Measurements from ENCODE around the gene JKAMP.

JKAMP gene

DNA sequence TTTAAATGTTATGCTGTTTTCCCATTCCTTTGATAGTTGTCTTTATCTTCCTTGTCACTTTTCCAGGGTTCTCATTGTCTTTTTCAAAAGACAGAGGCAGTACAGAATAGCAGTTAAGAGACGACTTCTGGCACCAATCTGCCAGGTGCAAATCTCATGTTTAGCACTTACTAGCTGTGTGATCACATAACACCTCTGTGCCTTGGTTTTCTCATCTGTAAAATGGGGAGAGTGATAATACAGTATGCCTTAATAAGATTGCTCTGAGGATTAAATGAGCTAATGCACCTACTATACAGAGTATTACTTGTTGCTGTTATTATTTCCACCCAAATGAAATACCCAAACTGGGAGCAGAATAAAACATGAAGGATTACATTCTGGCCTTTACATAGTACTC is 23.9 kb upstream of the JKAMP start:
- Histone ChIP-seq H3K27me3 (ENCODE audit: control insufficient read depth, insufficient read depth, low read length) (peaks cover 22% of the 10 kb centered on the region), H3K27ac (ENCODE audit: low read length) (no peak overlapping the region), H3K9me3 (ENCODE audit: control insufficient read depth, low read depth, low read length) (no peaks in the 10 kb centered on the region), H3K4me3 (ENCODE audit: low read length) (no peak overlapping the region), H3K9ac (ENCODE audit: low read length) (no peak overlapping the region), H3K4me1 (ENCODE audit: control insufficient read depth, low read depth, low read length) (peaks cover 3% of the 10 kb centered on the region), H3K36me3 (ENCODE audit: control insufficient read depth, low read depth, low read length) (no peaks in the 10 kb centered on the region)

DNA sequence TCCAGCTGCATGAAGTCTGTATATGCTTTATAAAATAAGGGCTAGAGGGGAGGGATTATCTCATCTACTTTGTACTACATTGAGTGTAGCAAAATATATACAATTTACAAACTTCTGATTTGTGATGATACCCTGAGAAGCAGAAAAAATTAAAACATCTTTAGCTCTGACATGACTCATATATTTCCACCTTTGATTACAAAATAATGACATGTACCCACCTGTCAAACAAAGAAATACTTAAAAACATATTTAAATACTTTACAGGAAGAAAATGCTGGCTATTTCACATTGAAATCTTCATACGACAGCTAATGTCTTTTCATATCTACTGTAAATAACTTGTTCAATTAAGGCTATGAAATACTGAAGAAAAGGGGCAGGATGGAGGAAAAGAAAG is 22.4 kb upstream of the JKAMP start:
- Histone ChIP-seq H3K9ac (ENCODE audit: low read length) (no peak overlapping the region), H3K4me3 (ENCODE audit: low read length) (no peak overlapping the region), H3K27me3 (ENCODE audit: control insufficient read depth, insufficient read depth, low read length) (peaks cover 26% of the 10 kb centered on the region), H3K4me1 (ENCODE audit: control insufficient read depth, low read depth, low read length) (peaks cover 3% of the 10 kb centered on the region), H3K36me3 (ENCODE audit: control insufficient read depth, low read depth, low read length) (no peaks in the 10 kb centered on the region), H3K9me3 (ENCODE audit: control insufficient read depth, low read depth, low read length) (no peaks in the 10 kb centered on the region), H3K27ac (ENCODE audit: low read length) (no peak overlapping the region)

DNA sequence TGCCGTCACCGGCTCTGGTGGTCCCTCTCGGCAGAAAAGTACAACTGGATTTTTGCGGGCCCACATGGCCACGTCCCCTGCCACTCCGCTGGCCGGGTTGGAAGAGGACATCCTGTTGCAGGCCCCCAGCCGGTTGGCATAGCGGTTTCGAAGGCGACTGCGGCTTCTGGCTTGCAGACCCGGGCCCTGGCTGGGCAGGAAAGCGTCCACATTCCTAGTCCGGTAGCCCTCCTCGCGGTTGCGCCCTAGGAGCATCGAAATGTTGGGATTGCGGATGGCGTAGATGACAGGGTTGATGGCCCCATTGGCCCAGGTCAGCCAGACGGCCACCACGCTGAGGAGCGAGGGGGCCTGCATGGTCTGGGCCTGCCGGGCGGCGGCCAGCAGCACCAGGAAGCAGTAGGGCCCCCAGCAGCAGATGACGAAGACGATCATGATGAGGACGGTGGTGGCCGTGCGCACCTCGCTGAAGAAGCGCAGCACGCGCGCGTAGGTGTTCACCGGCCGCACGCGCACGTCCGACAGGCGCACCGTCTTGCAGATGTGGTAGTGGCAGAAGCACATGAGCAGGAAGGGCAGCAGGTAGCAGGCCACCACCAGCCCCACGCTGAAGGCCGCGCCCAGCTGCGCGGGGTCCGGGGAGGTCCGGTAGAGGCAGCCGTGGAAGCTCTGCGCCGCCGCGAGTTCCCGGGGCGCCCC is 20.4 kb upstream of the JKAMP start:
- Histone ChIP-seq H3K4me1 (ENCODE audit: control insufficient read depth, low read depth, low read length) (peaks cover 3% of the 10 kb centered on the region), H3K9me3 (ENCODE audit: control insufficient read depth, low read depth, low read length) (no peaks in the 10 kb centered on the region), H3K27ac (ENCODE audit: low read length) (no peak overlapping the region), H3K4me3 (ENCODE audit: low read length) (peak overlapping the region; percentile 61), H3K9ac (ENCODE audit: low read length) (peak overlapping the region; percentile 22), H3K27me3 (ENCODE audit: control insufficient read depth, insufficient read depth, low read length) (peaks cover 26% of the 10 kb centered on the region), H3K36me3 (ENCODE audit: control insufficient read depth, low read depth, low read length) (no peaks in the 10 kb centered on the region)

DNA sequence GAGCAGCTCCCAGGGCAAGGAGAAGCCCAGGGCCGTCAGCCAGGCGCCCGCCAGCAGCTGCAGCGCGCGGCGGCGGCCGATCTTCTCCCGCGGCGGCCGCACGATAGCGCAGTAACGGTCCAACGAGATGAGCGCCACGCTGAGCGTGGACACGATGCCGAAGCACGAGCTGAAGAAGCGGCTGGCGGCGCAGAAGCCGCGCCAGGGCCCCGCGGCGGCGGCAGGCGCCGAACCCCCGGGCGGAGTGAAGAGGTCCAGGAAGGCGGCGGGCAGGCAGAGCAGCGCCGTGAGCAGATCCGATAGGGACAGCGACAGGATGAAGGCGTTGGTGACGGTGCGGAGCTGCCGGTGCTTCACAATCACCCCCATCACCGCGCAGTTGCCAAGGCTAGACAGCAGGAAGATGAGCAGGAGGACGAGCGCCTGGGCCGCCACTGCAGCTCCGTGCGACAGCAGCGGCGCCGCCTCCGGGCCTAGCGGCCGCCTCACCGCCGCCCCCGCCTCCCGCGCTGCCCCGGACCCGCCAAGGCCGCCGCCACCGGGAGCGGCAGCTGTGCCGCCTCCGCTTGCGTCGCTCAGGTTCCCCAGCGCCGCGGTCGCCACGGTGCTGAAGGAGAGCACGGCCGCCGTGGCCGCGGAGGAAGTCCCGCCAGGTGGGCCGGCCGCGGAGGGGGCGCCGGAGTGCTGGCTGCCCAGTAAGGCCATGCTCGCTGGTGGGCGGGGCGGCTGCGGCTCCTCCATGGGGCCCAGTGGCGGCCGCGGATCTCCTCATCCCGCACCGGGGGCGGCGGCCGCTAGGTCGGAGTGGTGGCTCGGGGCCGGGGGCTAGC is 19.6 kb upstream of the JKAMP start:
- no peaks in the 10 kb centered on the region for H3K36me3 ChIP-seq (ENCODE audit: control insufficient read depth, low read depth, low read length)
- peak overlapping the region; percentile 61 for H3K4me3 ChIP-seq (ENCODE audit: low read length)
- no peaks in the 10 kb centered on the region for H3K9me3 ChIP-seq (ENCODE audit: control insufficient read depth, low read depth, low read length)
- no peak overlapping the region for H3K27ac ChIP-seq (ENCODE audit: low read length)
- peaks cover 3% of the 10 kb centered on the region for H3K4me1 ChIP-seq (ENCODE audit: control insufficient read depth, low read depth, low read length)
- peak overlapping the region; percentile 22 for H3K9ac ChIP-seq (ENCODE audit: low read length)
- H3K27me3 ChIP-seq (ENCODE audit: control insufficient read depth, insufficient read depth, low read length) = peaks cover 26% of the 10 kb centered on the region

DNA sequence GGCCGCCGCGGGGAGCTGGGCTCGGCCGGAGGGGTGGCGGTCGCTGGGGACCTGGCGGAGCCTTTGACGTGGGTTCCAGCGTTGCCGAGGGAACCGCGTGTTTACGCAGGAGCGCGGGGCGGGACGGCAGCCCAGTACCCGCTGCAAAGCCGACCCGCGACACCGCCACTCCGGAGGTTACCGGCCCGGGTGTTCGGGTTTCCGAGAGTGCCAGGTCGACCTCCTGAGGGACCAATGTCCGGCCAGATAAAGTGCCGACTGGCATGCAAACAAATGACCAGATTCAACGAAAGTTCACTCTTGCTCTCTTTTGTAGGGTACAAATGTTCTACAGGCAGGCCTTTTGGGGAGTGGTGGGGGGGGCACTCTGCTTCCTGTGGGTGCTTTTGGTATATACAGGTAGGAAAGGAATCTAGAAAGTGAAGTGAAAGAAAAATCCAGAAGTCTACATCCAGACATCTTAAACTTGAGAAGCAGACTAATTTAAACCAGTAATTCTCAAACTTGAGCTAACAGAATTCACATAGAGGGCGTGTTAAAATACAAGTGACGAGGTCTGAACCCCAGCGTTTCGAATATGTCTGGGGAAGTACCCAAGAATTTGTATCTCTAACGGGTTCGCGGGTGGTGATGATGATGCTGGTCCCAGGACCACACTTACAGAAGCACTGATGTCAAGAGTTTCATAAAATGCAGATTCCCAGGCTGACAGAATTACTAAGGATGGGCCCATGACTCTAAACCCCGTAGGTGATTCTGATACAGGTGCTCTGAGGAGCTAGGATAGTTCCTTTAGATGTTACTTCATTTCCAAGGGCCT is 18.8 kb upstream of the JKAMP start, which contains the start of gene GPR135:
Gene GPR135, minus strand, starts transcription at position 65 of the 820 bp plus-strand sequence. CDS start 154 bp downstream, outside the sequence.
- Histone ChIP-seq H3K9me3 (ENCODE audit: control insufficient read depth, low read depth, low read length) (no peaks in the 10 kb centered on the region), H3K36me3 (ENCODE audit: control insufficient read depth, low read depth, low read length) (no peaks in the 10 kb centered on the region), H3K27me3 (ENCODE audit: control insufficient read depth, insufficient read depth, low read length) (peaks cover 26% of the 10 kb centered on the region), H3K9ac (ENCODE audit: low read length) (peak within 1 kb of the TSS; percentile 22), H3K27ac (ENCODE audit: low read length) (no peak within 1 kb of the TSS), H3K4me3 (ENCODE audit: low read length) (peak within 1 kb of the TSS; percentile 61), H3K4me1 (ENCODE audit: control insufficient read depth, low read depth, low read length) (peaks cover 3% of the 10 kb centered on the region)

DNA sequence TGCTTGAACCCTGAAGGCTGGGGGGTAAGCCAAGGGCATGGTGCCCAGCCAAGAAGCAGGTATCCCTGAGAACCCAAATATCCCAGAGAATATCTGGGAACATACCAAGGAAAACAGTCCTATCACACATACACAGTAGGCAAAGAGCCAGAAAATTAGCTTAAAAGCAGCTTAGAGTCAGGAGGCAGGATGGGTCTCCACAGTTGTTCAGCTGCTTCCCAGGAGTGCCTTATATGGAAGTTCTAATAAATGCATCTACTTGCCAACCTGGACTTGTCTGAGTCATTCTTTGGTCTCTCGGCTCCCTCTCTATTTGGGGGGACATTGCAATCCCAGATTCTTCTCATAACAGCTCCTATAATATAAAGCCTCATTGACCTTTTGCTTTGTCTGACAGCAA is 10.1 kb upstream of the JKAMP start:
- peaks cover 54% of the 10 kb centered on the region for H3K36me3 ChIP-seq (ENCODE audit: control insufficient read depth, low read depth, low read length)
- no peaks in the 10 kb centered on the region for H3K27me3 ChIP-seq (ENCODE audit: control insufficient read depth, insufficient read depth, low read length)
- H3K27ac ChIP-seq (ENCODE audit: low read length) = no peak overlapping the region
- no peaks in the 10 kb centered on the region for H3K4me1 ChIP-seq (ENCODE audit: control insufficient read depth, low read depth, low read length)
- no peak overlapping the region for H3K4me3 ChIP-seq (ENCODE audit: low read length)
- no peaks in the 10 kb centered on the region for H3K9me3 ChIP-seq (ENCODE audit: control insufficient read depth, low read depth, low read length)
- no peak overlapping the region for H3K9ac ChIP-seq (ENCODE audit: low read length)

DNA sequence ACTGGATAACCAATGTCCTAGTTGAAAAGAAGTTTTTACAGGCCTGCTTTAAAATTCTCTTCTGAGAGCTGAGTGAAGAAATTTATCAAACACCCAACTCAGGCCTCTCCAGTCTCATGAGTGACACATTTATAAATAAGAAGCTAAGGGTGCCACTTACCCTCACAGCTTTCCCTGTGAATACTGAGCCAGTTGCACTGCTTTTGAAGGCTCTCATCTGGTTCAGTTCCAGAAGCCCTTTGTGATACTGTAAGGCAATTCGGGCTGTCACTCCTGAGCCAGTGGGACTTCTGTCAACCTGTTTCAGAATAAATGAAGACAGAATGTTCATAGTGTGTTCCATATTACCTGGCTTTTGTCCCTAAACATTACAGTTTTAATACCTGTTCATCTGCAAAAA is 8.6 kb upstream of the JKAMP start:
- H3K36me3 ChIP-seq (ENCODE audit: control insufficient read depth, low read depth, low read length) = peaks cover 54% of the 10 kb centered on the region
- no peak overlapping the region for H3K27ac ChIP-seq (ENCODE audit: low read length)
- H3K4me1 ChIP-seq (ENCODE audit: control insufficient read depth, low read depth, low read length) = no peaks in the 10 kb centered on the region
- no peak overlapping the region for H3K9ac ChIP-seq (ENCODE audit: low read length)
- no peaks in the 10 kb centered on the region for H3K9me3 ChIP-seq (ENCODE audit: control insufficient read depth, low read depth, low read length)
- no peaks in the 10 kb centered on the region for H3K27me3 ChIP-seq (ENCODE audit: control insufficient read depth, insufficient read depth, low read length)
- H3K4me3 ChIP-seq (ENCODE audit: low read length) = no peak overlapping the region

DNA sequence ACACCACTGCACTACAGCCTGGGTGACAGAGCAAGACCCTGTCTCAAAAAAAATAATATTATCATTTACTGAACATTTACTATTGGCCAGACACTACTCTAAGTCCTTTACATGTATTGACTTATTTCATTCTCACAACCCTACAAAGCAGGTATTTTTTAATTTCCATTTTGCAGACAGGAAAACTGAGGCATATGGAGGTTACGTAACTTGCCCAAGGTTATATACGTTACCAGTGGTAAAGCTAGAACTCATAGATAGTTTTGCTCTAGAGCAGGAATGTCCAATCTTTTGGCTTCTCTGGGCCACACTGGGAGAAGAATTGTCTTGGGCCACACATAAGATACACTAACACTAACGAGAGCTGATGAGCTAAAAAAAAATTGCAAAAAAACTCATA is 5.8 kb upstream of the JKAMP start:
- Histone ChIP-seq H3K9ac (ENCODE audit: low read length) (no peak overlapping the region), H3K27ac (ENCODE audit: low read length) (no peak overlapping the region), H3K27me3 (ENCODE audit: control insufficient read depth, insufficient read depth, low read length) (no peaks in the 10 kb centered on the region), H3K4me3 (ENCODE audit: low read length) (no peak overlapping the region), H3K36me3 (ENCODE audit: control insufficient read depth, low read depth, low read length) (peaks cover 41% of the 10 kb centered on the region), H3K4me1 (ENCODE audit: control insufficient read depth, low read depth, low read length) (peaks cover 11% of the 10 kb centered on the region), H3K9me3 (ENCODE audit: control insufficient read depth, low read depth, low read length) (no peaks in the 10 kb centered on the region)

DNA sequence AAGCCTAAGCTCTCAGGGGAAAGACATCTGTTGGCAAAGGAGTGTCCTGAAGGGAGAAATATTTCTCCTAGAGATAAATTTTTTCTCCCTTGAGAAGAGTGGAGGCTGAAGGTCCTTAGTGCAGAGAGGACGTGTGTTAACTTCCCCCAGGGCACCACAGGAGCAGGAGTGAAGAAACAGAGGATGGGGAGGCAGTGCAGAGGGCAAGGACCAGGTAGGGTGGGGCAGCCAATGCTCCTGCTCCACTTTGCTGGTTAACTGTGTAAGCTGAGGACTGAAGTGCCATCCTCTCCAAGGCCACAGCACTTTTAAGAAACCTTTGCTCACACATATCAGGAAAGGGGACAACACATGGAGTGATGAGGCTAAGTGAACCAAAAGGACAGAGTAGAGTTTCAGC is 4.2 kb upstream of the JKAMP start:
- Histone ChIP-seq H3K36me3 (ENCODE audit: control insufficient read depth, low read depth, low read length) (peaks cover 27% of the 10 kb centered on the region), H3K4me1 (ENCODE audit: control insufficient read depth, low read depth, low read length) (peaks cover 12% of the 10 kb centered on the region), H3K27ac (ENCODE audit: low read length) (no peak overlapping the region), H3K9ac (ENCODE audit: low read length) (no peak overlapping the region), H3K27me3 (ENCODE audit: control insufficient read depth, insufficient read depth, low read length) (no peaks in the 10 kb centered on the region), H3K9me3 (ENCODE audit: control insufficient read depth, low read depth, low read length) (no peaks in the 10 kb centered on the region), H3K4me3 (ENCODE audit: low read length) (no peak overlapping the region)

DNA sequence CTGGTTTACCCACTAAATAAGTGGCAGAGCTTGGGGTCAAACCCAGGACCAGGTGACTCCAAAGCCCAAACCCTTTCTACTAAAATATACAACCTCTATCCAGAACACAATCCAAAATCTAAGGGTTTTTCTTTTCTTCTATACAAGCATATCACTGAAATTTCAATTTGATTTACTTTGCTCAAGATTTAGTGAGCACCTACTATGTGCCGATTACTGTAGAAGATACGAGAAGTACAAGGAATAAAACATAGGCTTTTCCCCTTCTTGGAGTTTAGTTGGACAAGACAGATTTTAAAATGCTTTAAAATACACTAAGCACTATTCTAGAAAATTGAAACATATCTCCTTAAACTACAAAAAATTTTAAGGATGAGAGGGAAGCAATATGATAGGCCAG is 2.9 kb upstream of the JKAMP start:
- Histone ChIP-seq H3K4me1 (ENCODE audit: control insufficient read depth, low read depth, low read length) (peaks cover 14% of the 10 kb centered on the region), H3K36me3 (ENCODE audit: control insufficient read depth, low read depth, low read length) (peaks cover 14% of the 10 kb centered on the region), H3K27me3 (ENCODE audit: control insufficient read depth, insufficient read depth, low read length) (no peaks in the 10 kb centered on the region), H3K4me3 (ENCODE audit: low read length) (no peak overlapping the region), H3K27ac (ENCODE audit: low read length) (no peak overlapping the region), H3K9me3 (ENCODE audit: control insufficient read depth, low read depth, low read length) (no peaks in the 10 kb centered on the region), H3K9ac (ENCODE audit: low read length) (no peak overlapping the region)

DNA sequence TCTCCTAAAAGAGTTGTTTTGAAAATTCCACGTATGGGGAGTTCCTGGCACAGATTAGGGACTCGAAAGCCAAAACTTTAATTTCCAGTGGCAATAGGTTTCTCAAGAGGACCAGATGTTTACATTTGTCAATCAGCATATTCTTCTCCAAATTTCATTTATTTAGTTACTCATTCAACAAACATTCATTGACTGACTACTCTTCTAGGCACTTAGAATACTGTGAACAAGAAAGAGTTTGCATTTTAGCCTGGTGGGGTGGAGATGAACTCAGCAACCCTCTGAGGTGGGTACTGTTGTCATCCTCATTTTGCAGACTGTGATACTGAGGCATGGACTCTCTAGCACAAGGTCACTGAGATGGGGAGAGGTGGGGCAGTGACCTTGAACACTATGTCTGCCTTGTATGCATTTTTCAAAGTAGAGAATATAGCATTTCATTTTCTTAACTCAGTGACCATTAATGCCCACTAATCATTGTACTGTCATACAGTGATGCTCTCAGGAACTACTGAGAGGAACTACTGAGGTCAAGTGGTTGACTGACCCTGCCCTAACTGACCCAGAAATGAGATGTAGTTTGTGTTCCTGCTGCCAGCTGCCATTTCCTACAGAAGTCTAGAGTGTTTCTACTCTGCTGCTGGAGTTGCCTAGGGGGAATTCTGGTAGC is 2.3 kb upstream of the JKAMP start:
- H3K36me3 ChIP-seq (ENCODE audit: control insufficient read depth, low read depth, low read length) = peaks cover 8% of the 10 kb centered on the region
- H3K4me1 ChIP-seq (ENCODE audit: control insufficient read depth, low read depth, low read length) = peaks cover 14% of the 10 kb centered on the region
- peak overlapping the region; percentile 82 for H3K4me3 ChIP-seq (ENCODE audit: low read length)
- H3K9me3 ChIP-seq (ENCODE audit: control insufficient read depth, low read depth, low read length) = no peaks in the 10 kb centered on the region
- no peaks in the 10 kb centered on the region for H3K27me3 ChIP-seq (ENCODE audit: control insufficient read depth, insufficient read depth, low read length)
- H3K9ac ChIP-seq (ENCODE audit: low read length) = no peak overlapping the region
- no peak overlapping the region for H3K27ac ChIP-seq (ENCODE audit: low read length)
